H7 (cell line): ENCODE measurements around the gene SERTAD4. TPM values are rescaled to one million over a fixed set of nuclear protein-coding genes. Genes with fewer than 3 reads are reported as not detected.

Source experiments
- DNase-seq: peaks from one replicate; pipeline ENCODE4 v3.0.0; 2012
- H3K27me3 ChIP-seq: 2 replicates; pipeline ENCODE4 v1.6.0; 2011; ENCODE audit warnings: mild to moderate bottlenecking, low read length; ENCODE audit not compliant: control insufficient read depth, insufficient read depth
- H3K36me3 ChIP-seq: replicated peaks from 2 replicates; pipeline ENCODE4 v1.5.1; 2011; ENCODE audit warnings: low read length; ENCODE audit not compliant: control insufficient read depth, insufficient read depth
- H3K4me3 ChIP-seq: 2 replicates; pipeline ENCODE4 v1.5.1; 2011; ENCODE audit warnings: low read depth, mild to moderate bottlenecking, control low read depth, low read length, moderate library complexity; ENCODE audit not compliant: insufficient read depth
- total RNA-seq: library from RNA; depleted of rRNA; stranded (reverse); fragments of >200 nt; shearing (Covaris generic); gene quantifications from 2 replicates; pipeline ENCODE4 v1.2.3, GENCODE V29; 2014; rRNA removed

SERTAD4 gene
- total RNA-seq, 1 experiment from 2014 or later, result 8.7 TPM

- DNase-seq, result no peak
- Histone ChIP-seq H3K36me3 (no peaks in the 10 kb centered on the region), H3K4me3 (no peak overlapping the region), H3K27me3 (peaks cover 8% of the 10 kb centered on the region; the same call in 1 of the 2 replicates)
These were observed 60.6 kb downstream of the SERTAD4 start for GRCh38 chr1:210293171-210293607.

DNA sequence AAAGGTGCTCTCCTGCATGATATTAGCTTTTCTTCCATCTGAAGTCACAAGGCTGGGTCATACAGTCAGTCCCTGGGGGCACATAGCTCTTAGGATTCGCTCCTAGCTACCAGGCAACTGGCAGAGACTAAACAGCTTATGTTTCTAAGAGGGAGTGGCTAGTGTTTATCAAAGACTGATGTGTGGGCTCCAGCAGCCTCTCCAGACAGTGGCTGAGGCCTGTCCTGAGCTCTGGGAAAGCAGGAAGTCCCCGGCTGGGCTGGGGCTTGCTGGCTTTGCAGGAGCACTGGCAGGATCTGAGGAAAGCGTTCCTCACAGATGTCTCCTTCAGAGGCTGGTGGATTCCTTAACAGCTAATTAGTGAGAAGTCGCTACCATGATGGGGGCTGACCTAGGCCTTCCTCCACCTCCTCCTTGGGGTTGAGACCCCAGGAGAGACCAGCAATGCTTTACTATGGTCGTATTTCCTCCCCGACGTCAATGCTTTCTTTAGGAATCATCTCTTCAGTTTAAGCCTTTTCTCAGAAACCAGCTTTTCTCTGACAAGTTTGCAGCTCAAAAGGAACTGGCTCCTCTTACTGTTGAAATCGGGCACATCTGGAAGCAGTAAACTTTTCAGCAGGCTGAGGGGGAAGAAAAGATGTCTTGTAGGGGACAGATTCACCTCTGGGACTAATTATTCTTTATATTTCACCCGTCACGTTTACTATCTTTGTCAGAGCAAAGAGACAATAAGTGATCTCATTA lies 62.6 kb downstream of the SERTAD4 start:
- Histone ChIP-seq H3K4me3 (no peak overlapping the region), H3K27me3 (peaks cover 8% of the 10 kb centered on the region; the same call in 1 of the 2 replicates), H3K36me3 (no peaks in the 10 kb centered on the region)
- DNase-seq, result peak; percentile 52

Other genes with a start within 250 kb of the SERTAD4 start
- 1.0 and 1.4 TPM in 2 replicates for gene HHAT, start 96.1 kb downstream of the SERTAD4 start, total RNA-seq